GM19025 (cell line): ENCODE data around the gene HABP2.

Experiments used
- ATAC-seq: cut with Tn5 transposase; IDR thresholded peaks from one replicate; pipeline ENCODE4 v1.9.1; 2021; ENCODE audit warnings: mild to moderate bottlenecking, low read depth, moderate library complexity; ENCODE audit not compliant: unreplicated experiment

Gene HABP2

GRCh38 chr10:113625461-113626186 lies 72.8 kb downstream of the HABP2 start:
- no peak for ATAC-seq

GRCh38 chr10:113626809-113627355 lies 74.0 kb downstream of the HABP2 start:
- ATAC-seq: no peak

- ATAC-seq: no peak
These were observed 75.0 kb downstream of the HABP2 start for GRCh38 chr10:113627836-113628235.

GRCh38 chr10:113628607-113629153 lies 75.8 kb downstream of the HABP2 start:
- ATAC-seq: no peak

- no peak for ATAC-seq
These were observed 78.2 kb downstream of the HABP2 start for GRCh38 chr10:113630929-113631533.

GRCh38 chr10:113631684-113632367 lies 79.0 kb downstream of the HABP2 start:
- no peak for ATAC-seq
